Stimulated activated CD4-positive, alpha-beta T cell treated with anti-CD3 and anti-CD28 coated beads, TNF-alpha, amount 100 ng/mL, for 24 hours (primary cell): Measurements from ENCODE around the gene CCR2.
"Not testable (repeated sequence)": the region's sequence is repeated elsewhere in the genome, so short reads cannot be mapped to it uniquely, and the experiment has no call there.

ENCODE experiments used
- DNase-seq, 3 experiments: peaks; one replicate each; pipeline ENCODE4 v3.0.0-alpha.2; 2020; ENCODE audit warnings: low read depth in 3 of 3

Gene CCR2

DNA sequence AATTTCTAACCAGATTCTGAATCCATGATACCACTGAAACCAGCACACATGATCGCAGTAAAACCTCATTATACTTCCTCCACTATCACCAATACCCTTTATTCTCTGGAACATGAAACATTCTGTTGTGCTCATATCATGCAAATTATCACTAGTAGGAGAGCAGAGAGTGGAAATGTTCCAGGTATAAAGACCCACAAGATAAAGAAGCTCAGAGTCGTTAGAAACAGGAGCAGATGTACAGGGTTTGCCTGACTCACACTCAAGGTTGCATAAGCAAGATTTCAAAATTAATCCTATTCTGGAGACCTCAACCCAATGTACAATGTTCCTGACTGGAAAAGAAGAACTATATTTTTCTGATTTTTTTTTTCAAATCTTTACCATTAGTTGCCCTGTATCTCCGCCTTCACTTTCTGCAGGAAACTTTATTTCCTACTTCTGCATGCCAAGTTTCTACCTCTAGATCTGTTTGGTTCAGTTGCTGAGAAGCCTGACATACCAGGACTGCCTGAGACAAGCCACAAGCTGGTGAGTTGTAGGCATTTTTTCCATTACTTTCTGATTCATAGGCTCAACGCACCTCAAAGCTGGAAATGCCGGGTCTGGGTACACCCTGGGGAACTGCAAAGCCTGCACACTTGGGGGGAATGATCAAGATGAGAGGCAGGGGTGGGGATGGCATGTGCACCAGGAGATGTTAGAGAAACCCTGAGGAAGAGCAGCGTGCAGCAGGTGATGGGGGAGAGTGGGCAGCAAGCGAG is at the start of gene CCR2:
CCR2 (plus strand) TSS at position 465 of the 764 bp plus-strand sequence. CDS start 3,417 bp downstream, outside the sequence.
- DNase-seq = peak in 1 of 3 experiments; percentile 22

GRCh38 chr3:46304739-46305138 is 49.2 kb upstream of the CCR2 start:
- no peak for DNase-seq

DNA sequence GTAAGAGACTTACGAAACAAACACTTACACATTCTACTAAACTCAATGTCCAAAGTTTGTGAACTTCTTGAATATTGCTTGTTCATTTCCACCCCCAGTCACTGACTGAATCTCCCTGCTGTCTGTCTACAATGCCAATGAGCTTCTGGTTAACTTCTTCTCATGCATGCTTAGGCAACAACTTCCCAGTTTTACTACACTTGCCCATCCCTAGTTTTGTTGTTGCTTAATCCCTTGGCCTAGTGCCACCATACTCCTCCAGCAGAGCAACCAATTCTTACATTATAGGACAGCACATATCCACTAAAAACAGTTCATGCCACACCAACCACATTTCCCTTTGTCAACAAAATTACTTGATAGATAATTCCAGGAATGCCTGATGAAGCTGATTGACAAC is 40.9 kb upstream of the CCR2 start:
- no peak for DNase-seq

- no peak for DNase-seq
These were observed 39.4 kb upstream of the CCR2 start for GRCh38 chr3:46314517-46314916.

DNA sequence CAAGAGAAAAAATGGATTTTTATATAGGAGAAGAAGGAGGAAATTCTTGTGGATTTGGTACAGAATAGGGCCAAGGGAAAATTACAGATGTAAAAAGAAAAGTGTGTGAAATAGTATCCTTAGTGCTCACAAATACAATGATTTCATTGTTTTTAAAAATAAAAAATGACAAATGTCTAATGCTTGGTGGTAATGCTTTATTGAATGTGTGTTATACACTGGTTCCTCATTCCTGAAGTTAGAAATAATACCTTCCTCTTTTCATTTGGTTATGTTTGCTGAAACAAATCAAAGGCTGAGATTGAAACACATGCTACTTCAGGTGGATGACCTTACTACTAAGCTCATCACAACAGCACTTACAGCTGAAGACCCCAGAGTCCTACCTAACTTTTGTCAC is 37.7 kb upstream of the CCR2 start:
- no peak for DNase-seq

DNA sequence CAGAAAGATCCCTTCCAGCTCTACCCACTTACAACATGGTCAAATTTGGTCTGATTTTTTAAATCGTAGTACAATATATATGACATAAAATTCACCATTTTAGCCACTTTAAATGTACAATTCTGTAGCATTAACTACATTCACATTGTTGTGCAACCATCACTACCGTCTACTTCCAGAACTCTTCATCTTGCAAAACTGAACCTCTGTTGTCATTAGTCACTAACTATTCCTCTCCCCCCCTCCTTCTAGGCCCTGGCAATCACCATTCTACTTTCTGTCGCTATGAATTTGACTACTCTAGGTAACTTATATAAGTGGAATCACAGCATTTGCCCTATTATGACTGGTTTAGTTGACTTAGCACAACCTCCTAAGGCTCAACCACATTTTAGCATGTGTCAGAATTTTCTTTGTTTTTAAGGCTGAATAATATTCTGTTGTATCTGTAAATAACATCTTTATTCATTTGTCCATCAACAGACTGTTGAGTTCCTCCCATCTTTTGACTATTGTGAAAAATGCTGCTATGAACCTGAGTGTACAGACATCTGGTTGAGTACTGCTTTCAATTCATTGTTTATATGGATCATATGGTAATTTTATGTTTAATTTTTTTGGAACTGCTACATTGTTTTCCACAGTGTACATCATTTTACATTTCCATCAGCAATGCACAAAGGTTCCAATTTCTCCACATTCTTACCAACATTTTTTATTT is 35.5 kb upstream of the CCR2 start:
- DNase-seq = no peak

DNA sequence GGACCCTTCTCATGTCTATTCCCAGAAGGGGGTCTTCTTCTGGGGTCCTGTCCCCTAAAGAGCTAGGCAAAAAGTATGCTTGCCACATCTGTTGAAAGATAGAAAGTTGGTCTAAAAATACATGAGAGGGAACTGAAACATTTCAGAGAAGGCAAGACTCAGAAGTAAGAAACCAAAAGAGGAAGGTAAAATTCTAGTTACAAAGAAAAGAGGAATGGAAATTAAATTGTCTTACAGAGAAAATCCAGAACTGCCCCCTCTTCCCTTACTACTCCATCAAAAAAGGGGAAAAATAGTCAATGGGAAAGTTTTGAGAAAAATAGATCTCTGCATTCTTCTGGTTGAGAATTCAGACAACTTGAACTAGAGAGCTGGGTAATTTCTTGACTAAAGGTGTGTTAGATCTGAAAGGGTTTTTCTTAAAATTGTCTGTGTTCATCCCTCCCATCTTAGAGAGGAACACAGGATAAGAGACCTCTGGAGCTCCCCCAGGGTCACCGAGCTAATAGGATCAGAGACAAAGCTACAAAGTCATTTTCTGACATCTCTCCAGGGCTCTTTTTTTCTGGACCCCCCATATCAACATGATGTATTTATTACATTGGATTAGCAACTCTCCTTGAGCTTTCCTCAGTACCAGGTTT is 32.3 kb upstream of the CCR2 start:
- no peak for DNase-seq

- DNase-seq = no peak
These were observed 29.9 kb upstream of the CCR2 start for GRCh38 chr3:46324036-46324435.

DNA sequence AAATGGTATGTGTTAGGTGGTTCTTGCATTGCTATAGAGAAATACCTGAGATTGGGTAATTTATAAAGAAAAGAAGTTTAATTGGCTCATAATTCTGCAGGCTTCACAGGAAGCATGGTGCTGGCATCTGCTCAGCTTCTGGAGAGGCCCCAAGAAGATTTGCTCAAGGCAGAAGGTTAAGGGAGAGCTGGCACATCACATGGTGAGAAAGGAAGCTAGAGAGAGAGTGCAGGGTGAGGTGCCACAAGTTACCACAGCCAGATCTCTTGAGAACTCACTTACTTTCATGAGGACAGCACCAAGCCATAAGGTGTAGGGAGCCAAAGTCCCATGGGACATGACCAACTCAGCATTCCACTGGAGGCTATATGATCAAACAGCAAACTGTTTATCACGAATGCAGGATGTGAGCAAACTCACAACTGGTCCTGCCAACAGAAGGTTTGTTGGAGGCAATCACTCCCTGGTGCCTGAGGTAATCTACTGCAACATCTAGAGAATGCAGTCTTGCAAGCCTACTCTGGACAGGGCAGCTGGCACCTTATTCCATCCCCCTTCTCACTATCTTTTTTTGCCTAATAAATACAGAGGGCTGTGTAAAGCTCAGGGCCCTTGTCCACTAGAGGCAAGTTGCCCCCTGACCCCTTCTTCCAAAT is 28.1 kb upstream of the CCR2 start:
- DNase-seq = no peak

DNA sequence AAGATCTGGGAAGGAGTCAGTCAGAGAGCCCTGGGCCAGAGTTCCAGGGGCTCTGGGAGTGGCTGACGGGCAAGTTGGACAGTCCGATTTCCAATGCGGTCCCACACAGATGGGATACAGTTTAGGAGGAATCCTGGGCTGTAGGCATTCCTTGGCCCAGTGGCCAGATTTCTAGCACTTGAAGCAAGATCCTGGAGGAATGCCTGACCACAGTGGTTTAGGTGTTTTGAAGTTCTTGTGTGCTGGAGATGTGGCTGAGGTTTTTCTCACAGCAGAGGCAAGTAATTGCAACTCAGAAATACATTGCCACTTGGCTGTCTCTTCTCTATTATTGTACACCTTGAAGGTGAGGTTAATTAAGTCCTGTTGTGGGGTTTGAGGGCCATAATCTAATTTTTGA is 23.2 kb upstream of the CCR2 start:
- not testable (repeated sequence) for DNase-seq

DNA sequence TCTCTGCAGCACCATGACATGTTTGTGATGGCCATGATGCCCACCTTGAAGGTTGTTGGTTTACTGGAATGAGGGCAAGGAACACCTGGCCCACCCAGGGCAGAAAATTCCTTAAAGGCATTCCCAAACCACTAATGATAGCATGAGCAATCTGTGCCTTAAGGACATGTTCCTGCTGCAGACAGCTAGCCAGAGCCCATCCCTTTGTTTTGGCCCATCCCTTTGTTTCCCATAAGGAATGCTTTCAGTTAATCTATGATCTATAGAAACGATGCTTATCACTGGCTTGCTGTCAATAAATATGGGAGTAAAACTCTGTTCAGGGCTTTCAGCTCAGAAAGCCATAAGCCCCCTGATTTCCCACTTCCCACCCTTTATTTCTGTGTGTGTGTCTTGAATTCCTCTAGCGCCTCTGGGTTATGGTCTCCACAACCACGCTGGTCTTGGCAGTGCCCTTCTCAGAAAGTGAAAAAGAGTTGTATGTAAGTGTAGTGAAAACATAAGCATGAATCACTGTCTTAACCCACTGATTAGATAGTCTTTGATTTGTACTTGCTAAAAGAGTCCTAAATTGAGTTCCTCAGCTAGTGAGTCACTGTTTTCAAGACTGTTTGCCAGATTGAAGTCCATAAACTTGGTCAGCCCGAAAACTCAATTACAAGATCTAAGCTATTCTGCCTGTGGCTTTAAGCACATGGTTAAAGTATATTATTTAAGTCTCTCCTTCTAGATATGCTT is 19.0 kb upstream of the CCR2 start:
- DNase-seq = no peak

DNA sequence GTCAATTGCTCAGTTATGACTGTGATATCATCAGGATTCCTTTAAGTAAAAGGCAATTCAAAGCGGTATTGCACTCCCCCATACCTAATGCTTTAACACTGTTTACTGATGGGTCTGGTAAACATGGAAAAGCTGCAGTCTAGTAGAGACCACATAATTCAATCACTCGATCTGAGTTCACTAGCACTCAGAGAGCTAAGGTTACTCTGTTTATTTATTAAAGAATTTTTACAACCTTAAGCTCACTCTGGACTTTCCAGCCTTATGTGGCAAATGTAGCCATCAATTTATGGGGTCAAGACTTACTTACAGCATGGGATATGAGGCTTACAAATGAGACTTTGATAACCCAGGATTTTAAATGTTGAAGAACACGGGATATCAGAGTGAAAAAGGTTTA is 18.4 kb upstream of the CCR2 start:
- DNase-seq = no peak

- no peak for DNase-seq
These were observed 16.0 kb upstream of the CCR2 start for GRCh38 chr3:46337911-46338310.

DNA sequence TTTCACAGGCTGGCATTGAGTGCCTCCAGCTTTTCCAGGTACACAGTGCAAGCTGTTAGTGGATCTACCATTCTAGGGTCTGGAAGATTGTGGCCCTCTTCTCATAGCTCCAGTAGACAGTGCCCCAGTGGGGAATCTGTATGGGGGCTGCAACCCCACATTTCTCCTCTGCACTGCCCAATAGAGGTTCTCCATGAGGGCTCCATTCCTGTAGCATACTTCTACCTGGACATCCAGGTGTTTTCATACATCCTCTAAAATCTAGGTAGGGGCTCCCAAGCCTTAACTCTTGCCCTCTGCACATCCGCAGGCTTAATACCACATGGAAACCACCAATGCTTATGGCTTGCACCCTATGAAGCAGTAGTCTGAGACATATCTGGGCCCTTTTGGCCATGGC is 15.1 kb upstream of the CCR2 start:
- no peak for DNase-seq

DNA sequence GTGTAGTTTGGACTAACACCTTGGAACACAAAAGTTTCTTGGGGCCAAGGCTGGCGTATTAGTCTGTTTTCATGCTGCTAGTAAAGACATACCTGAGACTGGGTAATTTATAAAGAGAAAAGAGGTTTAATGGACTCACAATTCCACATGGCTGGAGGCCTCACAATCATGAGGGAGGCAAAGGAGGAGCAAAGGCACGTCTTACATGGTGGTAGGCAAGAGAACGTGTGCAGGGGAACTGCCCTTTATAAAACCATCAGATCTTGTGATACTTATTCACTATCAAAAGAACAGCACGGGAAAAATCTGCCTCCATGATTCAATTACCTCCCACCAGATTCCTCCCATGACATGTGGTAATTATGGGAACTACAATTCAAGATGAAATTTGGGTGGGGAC is 9.4 kb upstream of the CCR2 start:
- no peak for DNase-seq

GRCh38 chr3:46348823-46349482 is 5.0 kb upstream of the CCR2 start:
- no peak for DNase-seq

DNA sequence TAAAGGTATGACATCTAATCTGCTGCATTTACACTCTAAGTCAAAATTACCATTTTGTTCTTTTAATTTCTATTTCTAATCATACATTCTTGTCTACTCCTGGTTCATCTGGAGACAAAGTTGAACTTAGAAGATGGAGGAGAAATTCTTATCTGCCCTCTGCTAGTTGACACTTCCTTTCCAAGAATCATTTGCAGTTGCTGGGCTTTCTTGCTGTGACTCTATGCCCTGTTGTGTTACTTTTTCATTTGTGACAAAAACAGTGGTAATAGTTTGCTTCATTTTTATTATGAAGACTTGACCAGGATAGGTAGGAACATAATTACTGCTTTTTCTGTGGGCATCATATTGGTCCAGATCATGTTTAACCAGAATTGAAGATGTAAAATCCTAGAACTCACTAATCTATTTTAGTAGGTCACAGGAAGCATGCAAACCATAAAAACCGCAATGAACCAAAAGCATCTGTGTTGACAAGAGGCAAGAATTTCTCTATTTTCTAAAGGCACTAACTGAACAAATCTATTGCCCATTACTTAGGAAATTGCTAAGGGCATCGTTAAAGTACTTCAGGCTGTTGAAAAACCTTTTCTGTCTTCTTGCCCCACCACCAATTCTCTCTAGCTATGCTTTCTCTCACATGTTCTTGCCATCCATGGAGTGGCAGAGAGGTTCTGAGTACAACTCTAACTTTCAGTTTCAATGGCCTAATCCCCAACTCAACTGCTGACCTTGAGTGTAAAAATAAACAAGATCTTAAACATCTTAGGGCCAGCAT is 4.2 kb upstream of the CCR2 start:
- DNase-seq = no peak

- no peak for DNase-seq
These were observed 3.7 kb upstream of the CCR2 start for GRCh38 chr3:46350262-46350565.

GRCh38 chr3:46351646-46352045 is 2.3 kb upstream of the CCR2 start:
- no peak for DNase-seq

DNA sequence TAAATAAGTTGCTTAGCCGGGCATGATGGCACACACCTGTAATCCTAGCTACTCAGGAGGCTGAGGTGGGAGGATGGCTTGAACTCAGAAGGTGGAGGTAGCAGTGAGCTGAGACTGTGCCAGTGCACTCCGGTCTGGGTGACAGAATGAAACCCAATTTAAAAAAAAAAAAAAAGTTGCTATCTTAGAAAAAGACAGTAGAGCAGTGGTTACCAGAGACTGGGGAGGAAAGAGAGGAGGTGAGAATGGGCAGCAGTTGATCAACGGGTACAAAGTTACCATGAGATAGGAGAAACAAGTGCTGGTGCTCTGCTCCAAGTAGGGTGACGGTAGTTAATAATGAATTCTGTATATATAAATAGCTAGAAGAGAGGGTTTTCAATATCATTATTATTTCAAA is 821 bp upstream of the CCR2 start:
- no peak for DNase-seq

- DNase-seq = no peak
These were observed 567 bp downstream of the CCR2 start for GRCh38 chr3:46354478-46354877.
